ENCODE results near the gene RAD51AP2.
"Not testable (repeated sequence)": the region's sequence is repeated elsewhere in the genome, so short reads cannot be mapped to it uniquely, and the experiment has no call there.

DNA sequence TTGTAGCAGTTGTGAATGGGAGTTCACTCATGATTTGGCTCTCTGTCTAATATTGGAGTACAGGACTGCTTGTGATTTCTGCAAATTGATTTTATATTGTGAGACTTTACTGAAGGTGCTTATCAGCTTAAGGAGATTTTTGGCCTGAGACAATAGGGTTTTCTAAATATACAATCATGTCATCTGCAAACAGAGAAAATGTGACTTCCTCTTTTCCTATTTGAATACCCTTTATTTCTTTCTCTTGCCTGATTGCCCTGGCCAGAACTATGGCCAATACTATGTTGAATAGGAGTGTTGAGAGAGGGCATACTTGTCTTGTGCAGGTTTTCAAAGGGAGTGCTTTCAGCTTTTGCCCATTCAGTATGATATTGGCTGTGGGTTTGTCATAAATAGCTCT, 28.1 kb downstream of the RAD51AP2 start:
- not testable (repeated sequence) for TF ChIP-seq POLR2A (IDR thresholded peaks at IDR 0.05; ENCODE audit: control extremely low read depth in 1 of 2, low read depth in 2 of 2, low read length in 2 of 2); CHD2 (IDR thresholded peaks at IDR 0.05; ENCODE audit: low read length); RXRA (IDR thresholded peaks at IDR 0.05; ENCODE audit: insufficient read depth, low read depth, low read length); EZH2 (IDR thresholded peaks at IDR 0.05; ENCODE audit: low read depth, low read length, severe bottlenecking); SP1 (IDR thresholded peaks at IDR 0.05; ENCODE audit: low read depth, low read length); KDM1A (IDR thresholded peaks at IDR 0.05; ENCODE audit: borderline replicate concordance, low read length); JUND (IDR thresholded peaks at IDR 0.05; ENCODE audit: low read length); YY1 (IDR thresholded peaks at IDR 0.05; ENCODE audit: low read depth, low read length)
- TF ChIP-seq, protein P1, sequence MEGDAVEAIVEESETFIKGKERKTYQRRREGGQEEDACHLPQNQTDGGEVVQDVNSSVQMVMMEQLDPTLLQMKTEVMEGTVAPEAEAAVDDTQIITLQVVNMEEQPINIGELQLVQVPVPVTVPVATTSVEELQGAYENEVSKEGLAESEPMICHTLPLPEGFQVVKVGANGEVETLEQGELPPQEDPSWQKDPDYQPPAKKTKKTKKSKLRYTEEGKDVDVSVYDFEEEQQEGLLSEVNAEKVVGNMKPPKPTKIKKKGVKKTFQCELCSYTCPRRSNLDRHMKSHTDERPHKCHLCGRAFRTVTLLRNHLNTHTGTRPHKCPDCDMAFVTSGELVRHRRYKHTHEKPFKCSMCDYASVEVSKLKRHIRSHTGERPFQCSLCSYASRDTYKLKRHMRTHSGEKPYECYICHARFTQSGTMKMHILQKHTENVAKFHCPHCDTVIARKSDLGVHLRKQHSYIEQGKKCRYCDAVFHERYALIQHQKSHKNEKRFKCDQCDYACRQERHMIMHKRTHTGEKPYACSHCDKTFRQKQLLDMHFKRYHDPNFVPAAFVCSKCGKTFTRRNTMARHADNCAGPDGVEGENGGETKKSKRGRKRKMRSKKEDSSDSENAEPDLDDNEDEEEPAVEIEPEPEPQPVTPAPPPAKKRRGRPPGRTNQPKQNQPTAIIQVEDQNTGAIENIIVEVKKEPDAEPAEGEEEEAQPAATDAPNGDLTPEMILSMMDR (IDR thresholded peaks at IDR 0.05; ENCODE audit: control extremely low read depth in 1 of 3, insufficient read depth in 1 of 3, low read depth in 1 of 3, low read length in 3 of 3), result not testable (repeated sequence)
- TF ChIP-seq, protein P2, sequence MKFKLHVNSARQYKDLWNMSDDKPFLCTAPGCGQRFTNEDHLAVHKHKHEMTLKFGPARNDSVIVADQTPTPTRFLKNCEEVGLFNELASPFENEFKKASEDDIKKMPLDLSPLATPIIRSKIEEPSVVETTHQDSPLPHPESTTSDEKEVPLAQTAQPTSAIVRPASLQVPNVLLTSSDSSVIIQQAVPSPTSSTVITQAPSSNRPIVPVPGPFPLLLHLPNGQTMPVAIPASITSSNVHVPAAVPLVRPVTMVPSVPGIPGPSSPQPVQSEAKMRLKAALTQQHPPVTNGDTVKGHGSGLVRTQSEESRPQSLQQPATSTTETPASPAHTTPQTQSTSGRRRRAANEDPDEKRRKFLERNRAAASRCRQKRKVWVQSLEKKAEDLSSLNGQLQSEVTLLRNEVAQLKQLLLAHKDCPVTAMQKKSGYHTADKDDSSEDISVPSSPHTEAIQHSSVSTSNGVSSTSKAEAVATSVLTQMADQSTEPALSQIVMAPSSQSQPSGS (IDR thresholded peaks at IDR 0.05; ENCODE audit: low read length), result not testable (repeated sequence)
- TF ChIP-seq, protein P3, sequence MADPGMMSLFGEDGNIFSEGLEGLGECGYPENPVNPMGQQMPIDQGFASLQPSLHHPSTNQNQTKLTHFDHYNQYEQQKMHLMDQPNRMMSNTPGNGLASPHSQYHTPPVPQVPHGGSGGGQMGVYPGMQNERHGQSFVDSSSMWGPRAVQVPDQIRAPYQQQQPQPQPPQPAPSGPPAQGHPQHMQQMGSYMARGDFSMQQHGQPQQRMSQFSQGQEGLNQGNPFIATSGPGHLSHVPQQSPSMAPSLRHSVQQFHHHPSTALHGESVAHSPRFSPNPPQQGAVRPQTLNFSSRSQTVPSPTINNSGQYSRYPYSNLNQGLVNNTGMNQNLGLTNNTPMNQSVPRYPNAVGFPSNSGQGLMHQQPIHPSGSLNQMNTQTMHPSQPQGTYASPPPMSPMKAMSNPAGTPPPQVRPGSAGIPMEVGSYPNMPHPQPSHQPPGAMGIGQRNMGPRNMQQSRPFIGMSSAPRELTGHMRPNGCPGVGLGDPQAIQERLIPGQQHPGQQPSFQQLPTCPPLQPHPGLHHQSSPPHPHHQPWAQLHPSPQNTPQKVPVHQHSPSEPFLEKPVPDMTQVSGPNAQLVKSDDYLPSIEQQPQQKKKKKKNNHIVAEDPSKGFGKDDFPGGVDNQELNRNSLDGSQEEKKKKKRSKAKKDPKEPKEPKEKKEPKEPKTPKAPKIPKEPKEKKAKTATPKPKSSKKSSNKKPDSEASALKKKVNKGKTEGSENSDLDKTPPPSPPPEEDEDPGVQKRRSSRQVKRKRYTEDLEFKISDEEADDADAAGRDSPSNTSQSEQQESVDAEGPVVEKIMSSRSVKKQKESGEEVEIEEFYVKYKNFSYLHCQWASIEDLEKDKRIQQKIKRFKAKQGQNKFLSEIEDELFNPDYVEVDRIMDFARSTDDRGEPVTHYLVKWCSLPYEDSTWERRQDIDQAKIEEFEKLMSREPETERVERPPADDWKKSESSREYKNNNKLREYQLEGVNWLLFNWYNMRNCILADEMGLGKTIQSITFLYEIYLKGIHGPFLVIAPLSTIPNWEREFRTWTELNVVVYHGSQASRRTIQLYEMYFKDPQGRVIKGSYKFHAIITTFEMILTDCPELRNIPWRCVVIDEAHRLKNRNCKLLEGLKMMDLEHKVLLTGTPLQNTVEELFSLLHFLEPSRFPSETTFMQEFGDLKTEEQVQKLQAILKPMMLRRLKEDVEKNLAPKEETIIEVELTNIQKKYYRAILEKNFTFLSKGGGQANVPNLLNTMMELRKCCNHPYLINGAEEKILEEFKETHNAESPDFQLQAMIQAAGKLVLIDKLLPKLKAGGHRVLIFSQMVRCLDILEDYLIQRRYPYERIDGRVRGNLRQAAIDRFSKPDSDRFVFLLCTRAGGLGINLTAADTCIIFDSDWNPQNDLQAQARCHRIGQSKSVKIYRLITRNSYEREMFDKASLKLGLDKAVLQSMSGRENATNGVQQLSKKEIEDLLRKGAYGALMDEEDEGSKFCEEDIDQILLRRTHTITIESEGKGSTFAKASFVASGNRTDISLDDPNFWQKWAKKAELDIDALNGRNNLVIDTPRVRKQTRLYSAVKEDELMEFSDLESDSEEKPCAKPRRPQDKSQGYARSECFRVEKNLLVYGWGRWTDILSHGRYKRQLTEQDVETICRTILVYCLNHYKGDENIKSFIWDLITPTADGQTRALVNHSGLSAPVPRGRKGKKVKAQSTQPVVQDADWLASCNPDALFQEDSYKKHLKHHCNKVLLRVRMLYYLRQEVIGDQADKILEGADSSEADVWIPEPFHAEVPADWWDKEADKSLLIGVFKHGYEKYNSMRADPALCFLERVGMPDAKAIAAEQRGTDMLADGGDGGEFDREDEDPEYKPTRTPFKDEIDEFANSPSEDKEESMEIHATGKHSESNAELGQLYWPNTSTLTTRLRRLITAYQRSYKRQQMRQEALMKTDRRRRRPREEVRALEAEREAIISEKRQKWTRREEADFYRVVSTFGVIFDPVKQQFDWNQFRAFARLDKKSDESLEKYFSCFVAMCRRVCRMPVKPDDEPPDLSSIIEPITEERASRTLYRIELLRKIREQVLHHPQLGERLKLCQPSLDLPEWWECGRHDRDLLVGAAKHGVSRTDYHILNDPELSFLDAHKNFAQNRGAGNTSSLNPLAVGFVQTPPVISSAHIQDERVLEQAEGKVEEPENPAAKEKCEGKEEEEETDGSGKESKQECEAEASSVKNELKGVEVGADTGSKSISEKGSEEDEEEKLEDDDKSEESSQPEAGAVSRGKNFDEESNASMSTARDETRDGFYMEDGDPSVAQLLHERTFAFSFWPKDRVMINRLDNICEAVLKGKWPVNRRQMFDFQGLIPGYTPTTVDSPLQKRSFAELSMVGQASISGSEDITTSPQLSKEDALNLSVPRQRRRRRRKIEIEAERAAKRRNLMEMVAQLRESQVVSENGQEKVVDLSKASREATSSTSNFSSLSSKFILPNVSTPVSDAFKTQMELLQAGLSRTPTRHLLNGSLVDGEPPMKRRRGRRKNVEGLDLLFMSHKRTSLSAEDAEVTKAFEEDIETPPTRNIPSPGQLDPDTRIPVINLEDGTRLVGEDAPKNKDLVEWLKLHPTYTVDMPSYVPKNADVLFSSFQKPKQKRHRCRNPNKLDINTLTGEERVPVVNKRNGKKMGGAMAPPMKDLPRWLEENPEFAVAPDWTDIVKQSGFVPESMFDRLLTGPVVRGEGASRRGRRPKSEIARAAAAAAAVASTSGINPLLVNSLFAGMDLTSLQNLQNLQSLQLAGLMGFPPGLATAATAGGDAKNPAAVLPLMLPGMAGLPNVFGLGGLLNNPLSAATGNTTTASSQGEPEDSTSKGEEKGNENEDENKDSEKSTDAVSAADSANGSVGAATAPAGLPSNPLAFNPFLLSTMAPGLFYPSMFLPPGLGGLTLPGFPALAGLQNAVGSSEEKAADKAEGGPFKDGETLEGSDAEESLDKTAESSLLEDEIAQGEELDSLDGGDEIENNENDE (IDR thresholded peaks at IDR 0.05; ENCODE audit: insufficient replicate concordance, low read length), result not testable (repeated sequence)

Data from H1 (cell line).